ENCODE measurements around the gene NECTIN4. TPM values are rescaled to one million over a fixed set of nuclear protein-coding genes. Genes with fewer than 3 reads are reported as not detected.
A peak's percentile ranks its signal among the peaks of the same experiment; 100 is the strongest.
"Not testable (repeated sequence)": the region's sequence is repeated elsewhere in the genome, so short reads cannot be mapped to it uniquely, and the experiment has no call there.

The NECTIN4 gene
- total RNA-seq, 4 donors from 2014 or later = 0.27 TPM; not detected in 3

GRCh38 chr1:161032409-161032808 lies 56.9 kb downstream of the NECTIN4 start:
- intact Hi-C loops (cut with DNase I) = no loop called here
- no peak for TF ChIP-seq CTCF (IDR thresholded peaks at IDR 0.05)
- TF ChIP-seq POLR2A (IDR thresholded peaks at IDR 0.05) = no peak
- DNase-seq = no peak
- no peaks in the 10 kb centered on the region for H3K9me3 ChIP-seq
- H3K27ac ChIP-seq = no peak overlapping the region
- no peaks in the 10 kb centered on the region for H3K27me3 ChIP-seq
- H3K4me3 ChIP-seq (replicated peaks in 1 of 3) = no peak overlapping the region
- H3K36me3 ChIP-seq = no peaks in the 10 kb centered on the region
- 67 to 68% methylated on average over 1 of the region's 1 CpG for WGBS, 2 donors
- H3K4me1 ChIP-seq = peaks cover 5 to 8% of the 10 kb centered on the region in 2 donors

GRCh38 chr1:161031874-161032273 lies 57.5 kb downstream of the NECTIN4 start:
- Histone ChIP-seq H3K36me3 (no peaks in the 10 kb centered on the region), H3K9me3 (no peaks in the 10 kb centered on the region), H3K27ac (no peak overlapping the region), H3K4me1 (peaks cover 3 to 4% of the 10 kb centered on the region in 2 donors), H3K27me3 (no peaks in the 10 kb centered on the region), H3K4me3 (replicated peaks in 1 of 3) (no peak overlapping the region)
- TF ChIP-seq CTCF (IDR thresholded peaks at IDR 0.05) (no peak), POLR2A (IDR thresholded peaks at IDR 0.05) (no peak)
- intact Hi-C loops (cut with DNase I) = no loop called here
- 67 to 85% methylated on average over 2 of the region's 2 CpGs for WGBS, 2 donors
- DNase-seq = no peak

- DNase-seq; H3K27ac ChIP-seq; H3K27me3 ChIP-seq; H3K9me3 ChIP-seq; H3K4me3 ChIP-seq (replicated peaks in 1 of 3); intact Hi-C loops (cut with DNase I); H3K4me1 ChIP-seq; H3K36me3 ChIP-seq: not testable (repeated sequence)
- 96 to 99% methylated on average over 5 to 15 of the region's 32 CpGs for WGBS, 2 donors
Observed at GRCh38 chr1:161029466-161029865, 59.9 kb downstream of the NECTIN4 start.

- H3K36me3 ChIP-seq; H3K9me3 ChIP-seq; intact Hi-C loops (cut with DNase I); H3K27me3 ChIP-seq; H3K27ac ChIP-seq; H3K4me3 ChIP-seq (replicated peaks in 1 of 3); H3K4me1 ChIP-seq; DNase-seq: not testable (repeated sequence)
- WGBS, 2 donors = 77 to 85% methylated on average over 1 of the region's 1 CpG
Observed at GRCh38 chr1:161026954-161027353, 62.4 kb downstream of the NECTIN4 start.

GRCh38 chr1:161022432-161022831 lies 66.9 kb downstream of the NECTIN4 start:
- H3K27ac ChIP-seq; DNase-seq; H3K9me3 ChIP-seq; intact Hi-C loops (cut with DNase I); H3K4me3 ChIP-seq (replicated peaks in 1 of 3); H3K36me3 ChIP-seq; H3K27me3 ChIP-seq: not testable (repeated sequence)
- peaks cover 22 to 26% of the 10 kb centered on the region in 2 donors for H3K4me1 ChIP-seq
- WGBS, 2 donors = 91 to 93% methylated on average over 12 of the region's 12 CpGs

GRCh38 chr1:161021970-161022353 lies 67.4 kb downstream of the NECTIN4 start:
- H3K4me3 ChIP-seq (replicated peaks in 1 of 3) = no peak overlapping the region

More at GRCh38 chr1:161021970-161022353, 67.4 kb downstream of the NECTIN4 start:
- Histone ChIP-seq H3K27ac (peak overlapping the region in 1 of 3 donors; percentile 82), H3K36me3 (no peaks in the 10 kb centered on the region), H3K9me3 (no peaks in the 10 kb centered on the region), H3K4me1 (peaks cover 26 to 30% of the 10 kb centered on the region in 2 donors), H3K27me3 (no peaks in the 10 kb centered on the region)
- 92 to 93% methylated on average over 2 of the region's 2 CpGs for WGBS, 2 donors
- intact Hi-C loops (cut with DNase I) = no loop called here
- DNase-seq = no peak
- no peak for TF ChIP-seq POLR2A (IDR thresholded peaks at IDR 0.05)
- no peak for TF ChIP-seq CTCF (IDR thresholded peaks at IDR 0.05)
